Measurements from ENCODE around the gene C8A.

Gene C8A

GRCh38 chr1:56894014-56894413, 39.4 kb downstream of the C8A start:
- DNase-seq (ENCODE audit: low spot score), result no peak

GRCh38 chr1:56897150-56898004, 42.8 kb downstream of the C8A start:
- DNase-seq (ENCODE audit: low spot score), result no peak

- no peak for DNase-seq (ENCODE audit: low spot score)
Observed at GRCh38 chr1:56898005-56898373, 43.4 kb downstream of the C8A start.

DNA sequence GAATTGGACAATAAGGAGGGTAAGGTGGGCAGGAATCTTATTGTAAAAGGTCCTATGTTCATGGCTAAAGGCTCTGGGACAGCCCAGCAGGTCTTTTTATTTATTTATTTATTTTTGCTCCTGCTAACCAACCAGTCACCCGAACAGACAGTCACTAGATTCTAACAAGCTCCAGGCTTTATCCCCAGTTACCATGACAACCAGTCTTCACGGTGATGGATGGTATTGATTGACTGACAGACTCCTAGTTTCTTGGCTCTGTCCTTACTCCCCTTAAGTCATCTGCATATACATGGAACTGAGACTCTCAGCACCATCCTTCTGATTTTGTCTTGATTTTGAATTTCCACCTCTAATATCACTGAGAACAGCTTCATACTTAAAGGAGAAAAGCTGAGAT, 44.3 kb downstream of the C8A start:
- DNase-seq (ENCODE audit: low spot score), result no peak

GRCh38 chr1:56901716-56902115, 47.1 kb downstream of the C8A start:
- no peak for DNase-seq (ENCODE audit: low spot score)

GRCh38 chr1:56903778-56904177, 49.2 kb downstream of the C8A start:
- no peak for DNase-seq (ENCODE audit: low spot score)

- no peak for DNase-seq (ENCODE audit: low spot score)
Observed at GRCh38 chr1:56904663-56905397, 50.2 kb downstream of the C8A start.

DNA sequence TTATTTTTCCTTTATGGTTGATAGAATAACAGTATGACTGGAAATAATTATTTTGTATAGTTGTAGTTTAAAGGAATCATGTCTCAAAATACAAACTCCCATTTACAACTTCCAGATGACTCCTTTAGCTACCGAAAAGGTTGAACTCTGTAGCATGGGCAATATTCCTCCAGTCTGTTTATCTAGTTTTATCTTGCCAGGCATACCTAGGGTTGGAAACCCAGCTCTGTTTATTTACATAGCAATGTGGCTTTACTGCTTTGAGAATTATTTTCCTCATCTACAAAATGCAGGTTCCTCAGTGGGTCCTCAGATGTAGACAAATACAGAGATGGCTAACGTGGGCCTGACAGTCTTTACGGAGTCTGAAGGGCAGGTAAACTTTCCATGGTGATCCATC, 51.1 kb downstream of the C8A start:
- no peak for DNase-seq (ENCODE audit: low spot score)

DNA sequence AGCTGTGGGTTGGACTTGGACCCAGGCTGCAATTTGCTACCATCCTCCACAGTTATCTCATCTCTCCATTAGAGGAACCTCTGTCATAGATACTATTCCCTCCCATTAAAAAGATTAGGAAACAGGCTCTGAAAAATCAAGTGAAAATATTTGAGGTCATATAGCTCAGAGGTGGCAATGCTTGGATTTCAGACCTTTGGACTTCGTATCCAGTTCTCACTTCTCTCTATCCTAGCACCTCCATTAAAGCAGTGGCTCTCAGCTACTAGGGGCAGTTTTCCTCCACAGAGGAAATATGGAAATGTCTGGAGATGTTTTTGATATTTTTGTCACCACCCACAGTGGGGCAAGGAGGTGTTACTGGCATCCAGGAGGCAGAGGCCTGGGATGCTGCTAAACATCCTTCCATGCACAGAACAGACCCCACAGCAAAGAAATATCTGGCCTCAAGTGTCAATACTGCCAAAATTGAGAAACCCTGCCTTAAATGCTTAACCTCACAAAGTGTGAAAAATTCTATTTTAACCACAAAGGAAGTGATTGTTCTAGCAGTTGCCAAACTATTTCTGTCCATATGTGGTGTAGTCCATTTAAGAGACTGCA, 54.1 kb downstream of the C8A start:
- no peak for DNase-seq (ENCODE audit: low spot score)

DNA sequence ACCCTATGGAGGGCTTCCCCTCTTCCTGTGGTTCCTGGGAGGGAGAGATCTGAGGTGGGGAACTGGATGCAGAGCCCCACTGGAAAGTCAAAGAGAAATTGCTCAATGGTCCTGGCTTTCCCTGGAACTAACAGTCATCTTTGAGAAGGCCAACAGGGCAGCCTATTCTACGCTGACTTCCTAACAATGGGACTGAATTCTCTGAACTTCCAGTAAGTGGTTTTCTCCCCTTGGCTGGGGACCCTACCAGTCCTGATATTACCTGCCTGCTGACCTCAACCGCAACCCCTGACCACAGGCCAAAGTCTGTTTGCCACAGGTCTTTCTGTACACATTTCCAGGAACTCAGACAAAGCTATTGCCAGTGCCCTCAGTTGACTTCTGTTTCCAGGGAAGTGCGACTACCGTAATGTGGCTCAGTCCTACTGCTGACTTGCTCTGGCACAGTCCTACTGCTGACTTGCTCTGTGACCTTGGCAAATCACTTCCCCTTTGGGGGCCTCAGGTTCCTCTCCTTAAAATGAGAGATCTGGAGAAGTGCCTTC, 55.9 kb downstream of the C8A start:
- DNase-seq (ENCODE audit: low spot score), result no peak

DNA sequence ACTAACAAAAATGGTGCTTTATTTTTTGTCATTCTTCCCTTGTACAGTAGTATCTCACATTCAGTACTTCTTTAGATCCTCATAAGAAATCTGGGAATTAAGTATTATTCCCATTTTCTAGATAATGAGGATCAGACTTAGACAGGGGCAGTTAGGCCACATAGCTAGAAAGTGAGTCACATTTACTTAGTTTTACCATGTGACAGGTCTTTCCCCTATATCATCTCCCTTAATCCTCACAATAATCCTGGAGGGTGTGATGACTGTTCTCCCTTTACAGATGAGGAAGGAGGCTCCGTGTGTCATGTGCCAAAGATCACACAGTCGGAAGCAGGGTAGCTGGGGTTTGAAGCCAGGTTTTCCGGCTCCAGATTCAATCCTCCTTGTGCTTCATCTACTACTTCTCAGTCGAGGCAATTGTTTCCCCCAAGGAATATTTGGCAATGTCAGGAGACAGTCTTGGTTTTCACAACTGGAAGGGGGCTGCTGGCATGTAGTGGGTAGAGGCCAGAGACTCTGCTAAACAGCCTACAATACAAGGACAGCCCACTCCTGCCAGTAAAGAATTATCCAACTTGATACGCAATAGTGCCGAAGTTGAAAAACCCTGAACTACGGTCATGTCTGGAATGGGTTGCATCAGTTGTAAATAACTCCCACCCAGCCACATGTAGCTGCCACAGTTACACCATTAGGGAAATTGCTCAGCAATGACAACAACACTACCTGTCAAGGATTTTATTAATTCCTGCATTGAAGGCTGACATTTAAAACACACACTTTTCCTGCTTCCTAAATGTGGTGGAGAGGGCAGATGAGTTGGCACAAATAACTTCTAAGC, 56.7 kb downstream of the C8A start:
- DNase-seq (ENCODE audit: low spot score), result no peak

DNA sequence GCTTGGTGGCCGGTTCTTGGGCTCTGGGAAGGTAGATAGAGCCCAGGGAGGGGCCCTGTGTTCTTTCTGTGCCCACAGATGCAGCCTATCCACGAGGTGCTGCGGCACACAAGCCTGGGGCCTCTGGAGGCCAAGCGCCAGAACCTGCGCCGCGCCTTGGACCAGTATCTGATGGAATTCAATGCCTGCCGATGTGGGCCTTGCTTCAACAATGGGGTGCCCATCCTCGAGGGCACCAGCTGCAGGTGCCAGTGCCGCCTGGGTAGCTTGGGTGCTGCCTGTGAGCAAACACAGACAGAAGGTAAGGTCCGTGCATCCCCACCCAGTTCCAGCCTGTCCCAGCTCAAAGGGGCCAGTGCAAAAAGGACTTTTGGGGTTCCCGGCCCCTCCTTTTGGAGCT, 57.7 kb downstream of the C8A start:
- no peak for DNase-seq (ENCODE audit: low spot score)

- DNase-seq (ENCODE audit: low spot score), result no peak
Observed at GRCh38 chr1:56915960-56916359, 61.4 kb downstream of the C8A start.

- no peak for DNase-seq (ENCODE audit: low spot score)
Observed at GRCh38 chr1:56916630-56917029, 62.0 kb downstream of the C8A start.

DNA sequence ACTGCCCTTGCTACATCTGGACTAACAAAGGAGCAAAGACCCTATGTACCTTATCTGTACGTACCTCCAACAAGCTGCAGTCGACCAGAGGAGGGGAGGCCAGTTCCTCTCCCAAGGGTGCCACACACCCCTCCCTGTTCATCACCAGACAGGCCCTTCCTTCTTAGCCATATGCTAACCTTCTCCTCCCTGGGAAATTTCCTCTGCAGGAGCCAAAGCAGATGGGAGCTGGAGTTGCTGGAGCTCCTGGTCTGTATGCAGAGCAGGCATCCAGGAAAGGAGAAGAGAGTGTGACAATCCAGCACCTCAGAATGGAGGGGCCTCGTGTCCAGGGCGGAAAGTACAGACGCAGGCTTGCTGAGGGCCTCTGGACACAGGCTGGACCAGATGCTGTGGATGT, 62.8 kb downstream of the C8A start:
- DNase-seq (ENCODE audit: low spot score), result no peak

DNA sequence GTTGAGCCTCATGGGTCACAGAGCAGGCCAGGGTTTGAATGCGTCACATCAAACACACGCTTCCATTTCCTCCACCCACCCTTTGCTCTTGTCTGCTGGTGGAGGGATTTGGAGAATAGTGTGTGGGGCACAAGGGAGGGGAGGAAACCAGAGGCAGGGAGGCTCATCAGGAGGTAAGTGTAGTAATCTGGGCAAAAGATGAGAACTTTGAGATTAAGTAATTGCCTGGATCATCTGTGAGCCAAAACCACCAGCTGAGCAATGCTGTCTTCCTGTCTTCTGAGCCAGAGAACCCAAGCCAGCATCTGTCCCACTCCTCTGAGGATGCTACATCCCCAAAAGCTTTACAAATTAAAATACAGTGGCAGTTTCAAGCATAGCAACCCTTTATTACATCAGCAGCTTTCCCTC, 66.0 kb downstream of the C8A start:
- no peak for DNase-seq (ENCODE audit: low spot score)

- no peak for DNase-seq (ENCODE audit: low spot score)
Observed at GRCh38 chr1:56921479-56921878, 66.9 kb downstream of the C8A start.

GRCh38 chr1:56922070-56922469, 67.5 kb downstream of the C8A start:
- DNase-seq (ENCODE audit: low spot score), result no peak

DNA sequence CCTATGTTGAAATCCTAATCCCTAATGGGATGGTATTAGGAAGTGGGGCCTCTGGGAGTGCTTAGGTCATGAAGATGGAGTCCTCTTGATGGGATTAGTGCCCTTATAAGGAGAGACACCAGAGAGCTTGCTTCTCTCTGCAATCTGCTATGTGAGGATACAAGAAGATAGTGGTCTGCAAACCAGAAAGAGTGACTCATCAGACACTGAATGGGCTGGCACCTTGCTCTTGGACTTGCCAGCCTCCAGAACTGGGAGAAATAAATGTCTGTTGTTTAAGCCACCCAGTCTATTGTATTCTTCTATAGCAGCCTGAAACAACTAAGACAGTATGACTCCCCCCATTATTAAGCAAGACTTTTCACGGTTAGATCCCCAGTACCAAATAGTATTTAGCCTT, 67.9 kb downstream of the C8A start:
- no peak for DNase-seq (ENCODE audit: low spot score)

DNA sequence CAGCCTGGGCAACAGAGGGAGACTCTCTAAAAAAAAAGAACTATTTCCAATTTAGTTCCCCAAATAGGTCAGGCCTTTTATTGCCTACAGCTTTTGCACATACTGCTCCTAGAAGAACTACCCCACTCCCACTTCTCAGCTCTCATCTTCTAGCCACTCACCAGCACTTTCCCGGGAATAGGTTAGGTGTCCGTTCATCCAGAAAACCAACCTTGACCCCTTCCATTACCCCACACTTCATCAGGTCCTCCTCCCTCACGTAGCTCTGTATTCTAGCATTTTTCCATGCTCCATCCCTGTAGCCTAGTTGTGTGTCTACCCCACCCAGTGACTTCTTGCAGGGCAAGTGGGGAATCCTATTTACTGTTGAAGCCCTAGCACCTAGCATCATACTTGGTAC, 68.6 kb downstream of the C8A start:
- DNase-seq (ENCODE audit: low spot score), result no peak

GRCh38 chr1:56924116-56924515, 69.5 kb downstream of the C8A start:
- DNase-seq (ENCODE audit: low spot score), result no peak

DNA sequence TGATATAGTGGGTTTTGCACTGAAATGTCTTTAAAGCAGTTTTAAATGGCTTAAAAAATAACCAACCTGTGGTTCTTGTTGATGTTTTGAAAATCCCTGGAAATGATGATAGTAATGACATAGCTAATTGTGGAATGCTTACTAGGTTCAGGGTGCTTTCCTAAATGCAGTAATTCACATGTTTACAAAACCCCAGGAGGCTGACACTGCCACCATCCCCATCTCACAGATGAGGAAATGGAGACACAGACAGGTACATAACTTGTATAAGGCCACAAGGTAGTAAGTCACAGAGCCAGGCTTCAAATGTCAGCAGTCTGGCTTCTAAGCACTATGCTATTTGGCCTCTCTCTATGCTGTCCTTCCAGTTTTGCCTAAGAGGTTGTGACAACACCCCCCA, 70.6 kb downstream of the C8A start:
- no peak for DNase-seq (ENCODE audit: low spot score)
